GM21423 (cell line): ENCODE measurements around the gene HLA-DQB1.
A peak's percentile ranks its signal among the peaks of the same experiment; 100 is the strongest.
"Not testable (repeated sequence)": the region's sequence is repeated elsewhere in the genome, so short reads cannot be mapped to it uniquely, and the experiment has no call there.

ENCODE experiments used
- ATAC-seq: cut with Tn5 transposase; IDR thresholded peaks from one replicate; pipeline ENCODE4 v1.9.1; 2021; ENCODE audit warnings: mild to moderate bottlenecking, moderate library complexity; ENCODE audit not compliant: unreplicated experiment

Gene HLA-DQB1

GRCh38 chr6:32666420-32667300 lies at the start of gene HLA-DQB1:
Gene HLA-DQB1 (minus strand): TSS chr6:32666657. CDS start chr6:32666607, 50 bp downstream.
- peak; percentile 57 for ATAC-seq

- ATAC-seq, result no peak
Measured at GRCh38 chr6:32713241-32713640, 46.8 kb upstream of the HLA-DQB1 start.

GRCh38 chr6:32709625-32710024 lies 43.2 kb upstream of the HLA-DQB1 start:
- no peak for ATAC-seq

- ATAC-seq, result not testable (repeated sequence)
Measured at GRCh38 chr6:32705164-32705563, 38.7 kb upstream of the HLA-DQB1 start.

GRCh38 chr6:32703347-32703746 lies 36.9 kb upstream of the HLA-DQB1 start:
- no peak for ATAC-seq

GRCh38 chr6:32700391-32701040 lies 34.1 kb upstream of the HLA-DQB1 start:
- no peak for ATAC-seq

GRCh38 chr6:32697031-32697430 lies 30.6 kb upstream of the HLA-DQB1 start:
- ATAC-seq, result no peak

- ATAC-seq, result no peak
Measured at GRCh38 chr6:32692019-32692418, 25.6 kb upstream of the HLA-DQB1 start.

- no peak for ATAC-seq
Measured at GRCh38 chr6:32689531-32690501, 23.4 kb upstream of the HLA-DQB1 start.

GRCh38 chr6:32685603-32686002 lies 19.1 kb upstream of the HLA-DQB1 start:
- ATAC-seq, result peak; percentile 88

GRCh38 chr6:32684246-32684645 lies 17.8 kb upstream of the HLA-DQB1 start:
- no peak for ATAC-seq

GRCh38 chr6:32680055-32680454 lies 13.6 kb upstream of the HLA-DQB1 start:
- no peak for ATAC-seq

- no peak for ATAC-seq
Measured at GRCh38 chr6:32679492-32679891, 13.0 kb upstream of the HLA-DQB1 start.

GRCh38 chr6:32674123-32674522 lies 7.7 kb upstream of the HLA-DQB1 start:
- not testable (repeated sequence) for ATAC-seq

GRCh38 chr6:32671908-32672307 lies 5.5 kb upstream of the HLA-DQB1 start:
- not testable (repeated sequence) for ATAC-seq

- ATAC-seq, result no peak
Measured at GRCh38 chr6:32669893-32670292, 3.4 kb upstream of the HLA-DQB1 start.

GRCh38 chr6:32669240-32669639 lies 2.8 kb upstream of the HLA-DQB1 start:
- no peak for ATAC-seq

- ATAC-seq, result peak; percentile 58
Measured at GRCh38 chr6:32668226-32668747, 1.8 kb upstream of the HLA-DQB1 start.

- ATAC-seq, result no peak
Measured at GRCh38 chr6:32665661-32666060, 796 bp downstream of the HLA-DQB1 start.

GRCh38 chr6:32664827-32665362 lies 1.6 kb downstream of the HLA-DQB1 start:
- ATAC-seq, result peak; percentile 35
